ENCODE data around the gene INTS6L. TPM values are rescaled to one million over a fixed set of nuclear protein-coding genes. Genes with fewer than 3 reads are reported as not detected.

INTS6L gene
- total RNA-seq, 1 donor from 2014 or later, result 12.9 TPM

DNA sequence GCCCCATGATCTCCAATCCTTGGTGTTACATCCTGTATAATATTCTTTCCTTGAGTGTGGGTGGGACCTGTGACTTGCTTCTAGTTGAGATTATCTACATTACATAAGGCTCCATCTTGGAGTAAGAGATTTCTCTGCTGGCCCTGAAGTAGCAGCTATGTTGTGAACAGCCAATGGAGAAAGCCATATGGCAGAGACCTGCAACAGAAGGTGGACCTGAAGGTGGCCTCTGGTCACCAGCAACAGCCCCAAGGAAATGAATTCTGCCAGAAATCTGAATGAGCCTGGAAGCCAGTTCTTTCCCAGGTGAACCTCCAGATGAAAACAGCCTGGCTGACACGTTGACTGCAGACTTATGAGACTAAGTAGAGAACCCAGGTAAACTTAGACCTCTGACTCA, 2.3 kb upstream of the INTS6L start:
- TF ChIP-seq, protein P1, sequence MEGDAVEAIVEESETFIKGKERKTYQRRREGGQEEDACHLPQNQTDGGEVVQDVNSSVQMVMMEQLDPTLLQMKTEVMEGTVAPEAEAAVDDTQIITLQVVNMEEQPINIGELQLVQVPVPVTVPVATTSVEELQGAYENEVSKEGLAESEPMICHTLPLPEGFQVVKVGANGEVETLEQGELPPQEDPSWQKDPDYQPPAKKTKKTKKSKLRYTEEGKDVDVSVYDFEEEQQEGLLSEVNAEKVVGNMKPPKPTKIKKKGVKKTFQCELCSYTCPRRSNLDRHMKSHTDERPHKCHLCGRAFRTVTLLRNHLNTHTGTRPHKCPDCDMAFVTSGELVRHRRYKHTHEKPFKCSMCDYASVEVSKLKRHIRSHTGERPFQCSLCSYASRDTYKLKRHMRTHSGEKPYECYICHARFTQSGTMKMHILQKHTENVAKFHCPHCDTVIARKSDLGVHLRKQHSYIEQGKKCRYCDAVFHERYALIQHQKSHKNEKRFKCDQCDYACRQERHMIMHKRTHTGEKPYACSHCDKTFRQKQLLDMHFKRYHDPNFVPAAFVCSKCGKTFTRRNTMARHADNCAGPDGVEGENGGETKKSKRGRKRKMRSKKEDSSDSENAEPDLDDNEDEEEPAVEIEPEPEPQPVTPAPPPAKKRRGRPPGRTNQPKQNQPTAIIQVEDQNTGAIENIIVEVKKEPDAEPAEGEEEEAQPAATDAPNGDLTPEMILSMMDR (conservative IDR thresholded peaks at IDR 0.05), result no peak
- no peak overlapping the region for H3K27ac Mint-ChIP-seq
- H3K4me3 Mint-ChIP-seq, result no peak overlapping the region
- peaks cover 4% of the 10 kb centered on the region for H3K9me3 Mint-ChIP-seq
- H3K4me1 Mint-ChIP-seq (ENCODE audit: unreplicated experiment), result peaks cover 5% of the 10 kb centered on the region
- no peak for DNase-seq (ENCODE audit: extremely low spot score, unreplicated experiment)
- H3K27me3 Mint-ChIP-seq, result no peaks in the 10 kb centered on the region
- no peaks in the 10 kb centered on the region for H3K36me3 Mint-ChIP-seq

DNA sequence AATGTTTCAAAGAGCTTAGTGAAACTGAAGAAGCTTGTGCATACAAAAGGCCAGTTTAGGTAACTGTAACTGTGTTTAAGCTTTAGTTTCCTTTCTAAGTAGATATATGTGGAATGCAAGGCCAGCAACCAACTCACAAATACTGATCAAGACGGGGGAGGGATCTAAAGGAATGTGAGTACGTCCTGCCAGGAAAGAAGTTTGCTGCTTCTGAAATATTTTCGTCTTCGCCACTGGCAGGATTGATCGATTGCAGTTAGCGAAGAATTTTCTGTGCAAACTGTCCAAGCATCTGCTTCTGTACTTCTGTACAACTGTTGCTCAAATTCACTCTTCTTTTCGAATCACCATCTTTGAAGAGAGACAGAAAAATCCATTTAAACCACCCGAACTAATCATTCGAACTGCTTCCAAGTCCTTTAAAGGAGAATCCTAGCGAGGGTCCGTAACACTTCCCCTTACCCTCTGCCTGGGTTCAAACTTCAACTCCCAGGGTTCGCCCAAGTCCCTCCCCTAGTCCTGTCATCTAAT, 373 bp upstream of the INTS6L start:
- Mint-ChIP-seq H3K4me3 (peak overlapping the region; percentile 93), H3K9me3 (no peaks in the 10 kb centered on the region), H3K27me3 (no peaks in the 10 kb centered on the region), H3K4me1 (ENCODE audit: unreplicated experiment) (peaks cover 12% of the 10 kb centered on the region), H3K27ac (peak overlapping the region; percentile 96), H3K36me3 (no peaks in the 10 kb centered on the region)
- TF ChIP-seq, protein P1 (conservative IDR thresholded peaks at IDR 0.05), result no peak
- no peak for DNase-seq (ENCODE audit: extremely low spot score, unreplicated experiment)

DNA sequence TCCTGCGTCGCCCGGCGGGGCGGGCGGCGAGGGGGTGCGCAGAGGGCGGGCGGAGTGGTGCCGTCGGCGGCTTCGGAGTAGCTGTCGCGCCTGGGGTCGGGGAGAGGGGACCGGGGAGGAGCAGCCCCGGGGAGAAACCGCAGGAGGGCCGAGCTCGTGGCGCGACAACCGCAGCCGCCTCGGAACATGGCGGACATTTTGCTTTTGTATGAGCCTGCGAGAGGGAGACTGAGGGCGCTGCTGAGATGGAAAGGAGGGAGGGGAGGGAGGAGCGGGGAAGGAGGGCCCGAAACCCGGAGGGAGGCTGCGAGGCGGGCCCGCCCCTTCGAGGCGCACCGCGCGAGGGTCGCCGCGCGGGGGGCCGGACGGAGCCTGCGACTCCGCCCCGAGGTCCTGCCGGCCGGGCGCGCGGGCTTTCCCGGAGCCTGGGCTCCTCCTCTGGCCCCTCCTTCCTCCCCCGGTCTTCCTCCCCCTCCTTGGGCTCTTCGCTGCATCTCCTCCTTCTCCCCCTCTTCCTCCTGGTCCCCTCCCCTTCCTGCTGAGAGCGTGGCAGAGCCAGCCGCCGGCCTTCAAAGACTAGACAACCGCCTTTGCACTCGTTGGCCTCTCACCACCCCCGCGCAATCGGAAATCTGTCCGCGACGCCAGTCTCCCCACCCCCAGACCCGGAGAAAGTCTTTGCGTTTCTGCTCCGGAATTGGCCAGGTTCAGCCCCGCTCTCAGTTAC, 1.1 kb downstream of the INTS6L start:
- peak; percentile 83 for DNase-seq (ENCODE audit: extremely low spot score, unreplicated experiment)
- TF ChIP-seq, protein P1 (conservative IDR thresholded peaks at IDR 0.05), result no peak
- H3K4me3 Mint-ChIP-seq, result peak overlapping the region; percentile 93
- H3K27me3 Mint-ChIP-seq, result no peaks in the 10 kb centered on the region
- no peaks in the 10 kb centered on the region for H3K9me3 Mint-ChIP-seq
- H3K27ac Mint-ChIP-seq, result peak overlapping the region; percentile 94
- H3K4me1 Mint-ChIP-seq (ENCODE audit: unreplicated experiment), result peaks cover 12% of the 10 kb centered on the region
- H3K36me3 Mint-ChIP-seq, result no peaks in the 10 kb centered on the region

DNA sequence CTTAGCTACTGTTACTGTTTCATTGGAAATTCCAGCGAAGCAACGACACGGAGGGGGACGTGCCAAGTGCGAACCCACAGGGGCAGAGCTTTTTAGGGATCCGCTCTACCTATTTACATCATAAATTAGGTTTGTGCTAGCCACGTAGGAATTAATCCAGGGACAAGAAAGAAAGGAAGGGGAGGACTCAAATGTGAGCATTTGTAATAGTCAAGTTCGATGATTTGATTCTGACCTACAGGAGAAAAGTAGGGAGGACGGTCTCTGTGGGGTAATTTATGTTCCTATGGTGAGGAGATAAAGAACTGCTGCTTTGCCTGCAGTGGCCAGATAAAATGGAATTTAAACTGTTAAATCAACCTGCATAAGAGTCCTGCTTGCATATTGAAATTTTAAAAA, 1.7 kb downstream of the INTS6L start:
- Mint-ChIP-seq H3K36me3 (no peaks in the 10 kb centered on the region), H3K27ac (peak overlapping the region; percentile 94), H3K4me3 (peak overlapping the region; percentile 90), H3K9me3 (no peaks in the 10 kb centered on the region), H3K4me1 (ENCODE audit: unreplicated experiment) (peaks cover 12% of the 10 kb centered on the region), H3K27me3 (no peaks in the 10 kb centered on the region)
- TF ChIP-seq, protein P1 (conservative IDR thresholded peaks at IDR 0.05), result no peak
- no peak for DNase-seq (ENCODE audit: extremely low spot score, unreplicated experiment)

DNA sequence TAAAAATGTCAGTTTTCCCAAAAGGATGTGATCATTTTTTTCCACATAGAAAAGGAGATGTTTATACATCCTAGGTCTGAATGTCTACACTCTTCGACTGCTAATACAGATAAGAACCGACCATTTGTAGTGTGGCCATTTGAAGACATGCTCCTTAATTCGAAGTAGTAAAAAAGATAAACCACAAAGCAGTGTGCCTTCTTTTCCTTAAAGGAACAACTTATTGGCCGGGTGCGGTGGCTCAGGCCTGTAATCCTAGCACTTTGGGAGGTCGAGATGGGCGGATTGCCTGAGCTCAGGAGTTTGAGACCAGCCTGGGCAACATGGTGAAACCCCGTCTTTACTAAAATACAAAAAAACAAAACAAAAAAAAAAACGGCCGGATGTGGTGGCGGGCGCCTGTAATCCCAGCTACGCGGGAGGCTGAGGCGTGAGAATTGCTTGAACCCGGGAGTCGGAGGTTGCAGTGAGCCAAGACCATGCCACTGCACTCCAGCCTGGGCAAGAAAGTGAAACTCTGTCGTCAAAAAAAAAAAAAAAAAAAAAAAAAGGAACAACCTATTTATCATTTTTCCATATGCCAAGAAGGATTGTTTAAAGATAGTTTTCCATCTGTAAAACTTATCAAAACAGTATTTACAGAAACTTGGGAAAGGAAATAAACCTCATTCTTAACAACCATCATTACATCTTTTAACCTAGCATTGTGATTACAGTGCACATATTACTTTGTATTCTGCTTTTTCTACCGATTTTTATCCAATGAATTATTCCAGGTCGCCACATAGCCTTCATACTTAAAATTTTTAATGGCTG, 2.6 kb downstream of the INTS6L start:
- no peaks in the 10 kb centered on the region for H3K9me3 Mint-ChIP-seq
- no peaks in the 10 kb centered on the region for H3K36me3 Mint-ChIP-seq
- H3K27me3 Mint-ChIP-seq, result no peaks in the 10 kb centered on the region
- no peak overlapping the region for H3K27ac Mint-ChIP-seq
- no peak for DNase-seq (ENCODE audit: extremely low spot score, unreplicated experiment)
- H3K4me3 Mint-ChIP-seq, result peak overlapping the region; percentile 90
- H3K4me1 Mint-ChIP-seq (ENCODE audit: unreplicated experiment), result peaks cover 12% of the 10 kb centered on the region
- TF ChIP-seq, protein P1 (conservative IDR thresholded peaks at IDR 0.05), result no peak

Measured in type B pancreatic cell (in vitro differentiated cells).